Measurements from ENCODE around the gene CCDC188.

CCDC188 gene

DNA sequence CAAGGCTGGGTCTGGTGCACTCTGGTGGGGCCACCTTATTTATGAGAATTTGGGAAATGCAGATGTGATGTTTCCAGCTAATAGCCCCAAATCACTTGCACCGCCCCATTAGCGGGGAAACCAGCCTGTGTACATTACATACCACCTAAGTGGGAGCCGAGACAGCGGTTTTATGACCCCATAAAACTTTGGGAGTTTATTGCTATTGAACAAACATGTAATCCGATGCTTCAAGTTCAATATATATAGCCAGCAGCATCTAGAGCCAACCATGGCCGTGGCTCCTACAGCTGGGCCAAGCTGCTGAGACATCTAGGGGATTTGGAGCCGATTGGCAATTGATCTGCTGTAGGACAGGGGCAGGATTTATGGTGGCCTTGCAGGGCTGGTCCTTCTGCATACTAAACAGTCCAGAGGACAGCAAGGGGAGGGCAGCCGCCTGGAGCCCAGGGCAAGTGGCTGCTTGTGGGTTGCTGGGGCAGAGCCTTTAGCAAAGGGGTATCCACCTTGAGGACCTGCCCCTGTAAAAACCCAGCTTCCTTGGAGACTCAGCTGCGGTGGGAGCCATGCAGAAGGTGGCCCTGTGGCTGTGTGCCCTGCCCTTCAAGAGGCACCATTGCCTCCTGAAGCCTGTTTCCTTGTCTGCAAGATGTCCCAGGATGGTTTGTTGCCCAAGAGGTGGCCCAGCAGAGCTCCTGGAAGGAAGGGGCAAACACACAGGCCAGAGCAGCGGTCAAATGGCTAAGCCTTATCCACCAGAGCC is 47.9 kb upstream of the CCDC188 start:
- DNase-seq (no peak), ATAC-seq (ENCODE audit: insufficient read depth, low read depth) (no peak)
- H3K4me3 ChIP-seq (ENCODE audit: low read depth in 1 of 2, low read length in 2 of 2) = no peak overlapping the region
- H3K4me2 ChIP-seq (ENCODE audit: insufficient read depth, low read length) = no peak overlapping the region
- H3K36me3 ChIP-seq (ENCODE audit: insufficient read depth, low read length) = no peaks in the 10 kb centered on the region
- no peak for TF ChIP-seq CTCF (IDR thresholded peaks at IDR 0.05; ENCODE audit: borderline replicate concordance, extremely low read depth, low read length, poor library complexity, severe bottlenecking)
- no peak for TF ChIP-seq EZH2 (IDR thresholded peaks at IDR 0.05; ENCODE audit: borderline replicate concordance, low read depth, low read length, severe bottlenecking)
- no peaks in the 10 kb centered on the region for H4K20me1 ChIP-seq (ENCODE audit: insufficient read depth, low read length)
- H3K27ac ChIP-seq (ENCODE audit: low read length) = no peak overlapping the region
- H3K4me1 ChIP-seq (ENCODE audit: insufficient read depth, low read length) = no peaks in the 10 kb centered on the region
- H2AFZ ChIP-seq (ENCODE audit: low read depth, low read length) = no peak overlapping the region
- peaks cover 5% of the 10 kb centered on the region for H3K27me3 ChIP-seq (ENCODE audit: insufficient read depth, low read length, poor library complexity)
- no peak overlapping the region for H3K9ac ChIP-seq (ENCODE audit: low read depth, low read length)
- H3K9me3 ChIP-seq (ENCODE audit: insufficient read depth, low read length, severe bottlenecking) = no peaks in the 10 kb centered on the region
- no peaks in the 10 kb centered on the region for H3K79me2 ChIP-seq (ENCODE audit: insufficient read depth, low read length)

GRCh38 chr22:20197407-20198030 is 46.7 kb upstream of the CCDC188 start:
- Histone ChIP-seq H3K9me3 (ENCODE audit: insufficient read depth, low read length, severe bottlenecking) (no peaks in the 10 kb centered on the region), H3K4me1 (ENCODE audit: insufficient read depth, low read length) (no peaks in the 10 kb centered on the region), H3K4me3 (ENCODE audit: low read depth in 1 of 2, low read length in 2 of 2) (no peak overlapping the region), H3K79me2 (ENCODE audit: insufficient read depth, low read length) (no peaks in the 10 kb centered on the region), H4K20me1 (ENCODE audit: insufficient read depth, low read length) (no peaks in the 10 kb centered on the region), H3K27ac (ENCODE audit: low read length) (no peak overlapping the region), H3K36me3 (ENCODE audit: insufficient read depth, low read length) (no peaks in the 10 kb centered on the region), H2AFZ (ENCODE audit: low read depth, low read length) (no peak overlapping the region), H3K9ac (ENCODE audit: low read depth, low read length) (no peak overlapping the region), H3K4me2 (ENCODE audit: insufficient read depth, low read length) (no peak overlapping the region), H3K27me3 (ENCODE audit: insufficient read depth, low read length, poor library complexity) (peaks cover 5% of the 10 kb centered on the region)
- TF ChIP-seq EZH2 (IDR thresholded peaks at IDR 0.05; ENCODE audit: borderline replicate concordance, low read depth, low read length, severe bottlenecking) (no peak), CTCF (IDR thresholded peaks at IDR 0.05; ENCODE audit: borderline replicate concordance, extremely low read depth, low read length, poor library complexity, severe bottlenecking) (no peak)
- no peak for ATAC-seq (ENCODE audit: insufficient read depth, low read depth)
- DNase-seq = no peak

DNA sequence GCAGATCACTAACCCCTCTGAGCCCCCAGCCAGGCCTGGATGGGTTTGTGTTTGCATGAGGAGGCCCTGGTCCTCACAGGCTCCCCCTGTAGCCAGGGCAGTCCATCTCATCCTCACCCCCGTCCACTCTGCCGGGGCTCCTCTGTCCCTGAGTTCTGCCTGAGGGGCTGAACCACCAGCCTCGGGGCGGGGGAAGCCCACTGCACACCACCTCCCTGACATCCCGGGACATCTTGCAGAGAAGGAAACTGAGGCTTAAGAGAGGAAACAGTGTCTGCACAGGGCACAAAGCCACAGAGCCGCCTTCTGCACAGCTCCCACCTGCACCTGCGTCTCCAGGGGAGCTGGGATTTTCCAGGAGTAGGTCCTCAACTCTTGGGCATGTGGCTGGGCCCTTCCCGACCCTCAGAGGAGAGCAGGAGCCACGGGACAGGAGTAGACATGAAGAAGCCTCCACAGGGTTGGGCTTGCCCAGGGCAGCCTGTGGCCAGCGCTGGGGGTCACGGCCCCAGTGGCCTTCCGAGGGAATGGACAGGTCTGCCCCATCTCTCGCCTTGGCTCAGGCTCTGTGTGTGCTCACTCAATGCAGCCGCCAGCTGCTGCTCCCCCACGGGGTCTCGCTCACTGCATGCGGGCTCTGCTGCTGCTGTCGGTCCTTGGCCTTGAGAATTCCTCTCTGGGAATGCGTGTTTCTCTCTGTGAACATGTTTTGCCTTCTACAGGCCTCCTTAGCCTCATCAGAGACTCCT is 45.4 kb upstream of the CCDC188 start:
- Histone ChIP-seq H3K36me3 (ENCODE audit: insufficient read depth, low read length) (no peaks in the 10 kb centered on the region), H3K4me1 (ENCODE audit: insufficient read depth, low read length) (no peaks in the 10 kb centered on the region), H3K27me3 (ENCODE audit: insufficient read depth, low read length, poor library complexity) (peaks cover 5% of the 10 kb centered on the region), H2AFZ (ENCODE audit: low read depth, low read length) (no peak overlapping the region), H3K9ac (ENCODE audit: low read depth, low read length) (no peak overlapping the region), H3K9me3 (ENCODE audit: insufficient read depth, low read length, severe bottlenecking) (no peaks in the 10 kb centered on the region), H4K20me1 (ENCODE audit: insufficient read depth, low read length) (no peaks in the 10 kb centered on the region), H3K27ac (ENCODE audit: low read length) (no peak overlapping the region), H3K4me3 (ENCODE audit: low read depth in 1 of 2, low read length in 2 of 2) (no peak overlapping the region), H3K79me2 (ENCODE audit: insufficient read depth, low read length) (no peaks in the 10 kb centered on the region), H3K4me2 (ENCODE audit: insufficient read depth, low read length) (no peak overlapping the region)
- DNase-seq (no peak), ATAC-seq (ENCODE audit: insufficient read depth, low read depth) (no peak)
- no peak for TF ChIP-seq CTCF (IDR thresholded peaks at IDR 0.05; ENCODE audit: borderline replicate concordance, extremely low read depth, low read length, poor library complexity, severe bottlenecking)
